Cardiac fibroblast (primary cell): ENCODE results near the gene INSRR.

ENCODE experiments used
- DNase-seq, 2 donors: peaks; one replicate each; pipeline versions ENCODE4 v3.0.0 to v3.0.0-alpha.2; 2010; ENCODE audit warnings: low read depth in 2 of 2
- H3K4me3 ChIP-seq, 2 donors: replicated peaks in 1 of 2; 1 replicate in 1 of 2; 2 replicates in 1 of 2; pipeline ENCODE4 v1.5.1; 2011; ENCODE audit warnings: low read depth in 2 of 2, low read length in 2 of 2, mild to moderate bottlenecking in 2 of 2, moderate library complexity in 1 of 2
- TF ChIP-seq, protein P1 (sequence below): IDR thresholded peaks from one replicate; pipeline ENCODE4 v1.5.1; 2011; ENCODE audit warnings: low read depth, mild to moderate bottlenecking, low read length, inconsistent platforms

Gene INSRR

DNA sequence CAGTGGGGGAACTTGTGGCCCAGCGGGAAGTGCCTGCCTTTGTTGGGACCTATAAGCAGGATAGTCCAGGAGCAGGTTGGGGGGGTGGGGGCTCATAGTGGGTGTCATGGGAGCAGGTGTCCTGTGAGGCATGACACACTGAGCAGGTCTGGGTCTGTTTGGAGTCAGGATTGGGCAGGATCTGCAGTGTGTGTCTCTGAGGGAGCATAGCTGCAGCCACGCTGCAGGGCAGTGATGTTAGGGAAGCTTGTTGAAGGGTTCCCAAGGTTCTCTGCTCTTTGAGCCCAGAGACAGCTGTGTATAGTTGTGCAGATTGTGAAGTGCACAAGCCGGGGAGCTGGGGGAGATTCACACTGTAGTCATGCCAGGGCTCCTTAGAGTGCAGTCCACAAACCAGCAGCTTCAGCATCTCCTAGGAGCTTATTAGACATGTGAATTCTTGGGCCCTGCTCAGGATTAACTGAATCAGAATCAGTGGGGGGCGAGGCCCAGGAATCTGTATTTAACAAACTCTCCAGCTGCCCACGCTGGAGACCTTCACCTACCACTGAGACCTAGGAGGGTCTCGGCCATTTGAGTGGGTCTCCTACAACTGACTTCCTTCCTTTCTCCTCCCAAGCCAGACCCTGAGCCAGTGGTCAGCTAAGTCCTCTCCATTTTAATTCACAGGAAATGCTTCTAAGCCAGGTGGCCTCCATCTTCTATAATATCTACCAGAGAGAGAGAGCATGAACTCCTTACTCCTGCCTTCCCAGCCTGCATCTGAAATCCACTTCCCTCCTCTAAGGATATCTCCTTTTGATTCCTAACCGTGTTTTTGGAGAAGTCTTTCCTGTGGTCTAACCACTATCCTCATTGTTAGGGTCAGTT, 11.1 kb downstream of the INSRR start:
- TF ChIP-seq, protein P1, sequence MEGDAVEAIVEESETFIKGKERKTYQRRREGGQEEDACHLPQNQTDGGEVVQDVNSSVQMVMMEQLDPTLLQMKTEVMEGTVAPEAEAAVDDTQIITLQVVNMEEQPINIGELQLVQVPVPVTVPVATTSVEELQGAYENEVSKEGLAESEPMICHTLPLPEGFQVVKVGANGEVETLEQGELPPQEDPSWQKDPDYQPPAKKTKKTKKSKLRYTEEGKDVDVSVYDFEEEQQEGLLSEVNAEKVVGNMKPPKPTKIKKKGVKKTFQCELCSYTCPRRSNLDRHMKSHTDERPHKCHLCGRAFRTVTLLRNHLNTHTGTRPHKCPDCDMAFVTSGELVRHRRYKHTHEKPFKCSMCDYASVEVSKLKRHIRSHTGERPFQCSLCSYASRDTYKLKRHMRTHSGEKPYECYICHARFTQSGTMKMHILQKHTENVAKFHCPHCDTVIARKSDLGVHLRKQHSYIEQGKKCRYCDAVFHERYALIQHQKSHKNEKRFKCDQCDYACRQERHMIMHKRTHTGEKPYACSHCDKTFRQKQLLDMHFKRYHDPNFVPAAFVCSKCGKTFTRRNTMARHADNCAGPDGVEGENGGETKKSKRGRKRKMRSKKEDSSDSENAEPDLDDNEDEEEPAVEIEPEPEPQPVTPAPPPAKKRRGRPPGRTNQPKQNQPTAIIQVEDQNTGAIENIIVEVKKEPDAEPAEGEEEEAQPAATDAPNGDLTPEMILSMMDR: no peak
- no peak for DNase-seq
- H3K4me3 ChIP-seq: no peak overlapping the region

DNA sequence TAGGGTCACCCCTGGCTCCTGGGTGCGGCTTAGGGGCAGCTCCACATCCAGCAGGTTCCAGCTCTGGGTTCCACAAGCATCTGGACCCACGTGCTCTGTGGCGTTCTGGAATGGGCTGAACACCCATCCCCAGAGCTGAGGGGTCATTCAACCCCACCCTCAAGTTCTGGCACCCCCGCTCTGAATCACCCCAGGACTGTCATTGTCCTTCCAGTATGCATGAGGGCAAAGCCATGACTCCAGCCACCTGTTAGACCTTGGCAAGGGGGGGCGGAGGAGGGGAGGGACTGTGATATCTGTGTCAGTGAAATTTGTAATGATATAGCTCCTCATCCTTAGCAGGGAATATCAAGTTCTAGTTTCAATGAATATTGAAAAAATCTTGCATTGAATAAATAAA, 12.3 kb downstream of the INSRR start:
- no peak overlapping the region for H3K4me3 ChIP-seq
- TF ChIP-seq, protein P1: no peak
- no peak for DNase-seq

- TF ChIP-seq, protein P1: no peak
- no peak overlapping the region for H3K4me3 ChIP-seq
- DNase-seq: no peak
Measured at GRCh38 chr1:156845953-156846545, 12.9 kb downstream of the INSRR start.

- no peak overlapping the region for H3K4me3 ChIP-seq
- TF ChIP-seq, protein P1: no peak
- no peak for DNase-seq
Measured at GRCh38 chr1:156845055-156845952, 13.6 kb downstream of the INSRR start.

DNA sequence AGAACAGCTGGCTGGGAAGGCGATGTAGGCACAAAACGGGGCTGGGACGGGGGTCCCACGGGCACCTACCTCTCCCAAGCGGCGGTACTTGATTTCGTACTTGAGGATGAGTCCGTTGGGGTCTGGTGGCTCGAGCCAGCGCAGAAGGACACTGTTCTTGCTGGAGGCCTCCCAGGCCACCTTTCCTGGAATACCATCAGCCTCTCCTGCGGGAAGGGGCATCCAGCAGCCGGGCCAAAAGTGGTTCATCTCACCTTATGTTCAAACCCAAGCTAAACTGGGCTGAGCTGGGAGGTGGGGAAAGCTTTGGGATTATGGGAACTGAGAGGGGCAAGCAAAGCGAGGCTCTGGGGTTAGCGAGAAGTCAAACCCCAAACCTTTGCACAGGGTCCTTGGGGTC, 14.3 kb downstream of the INSRR start:
- no peak overlapping the region for H3K4me3 ChIP-seq
- DNase-seq: no peak
- TF ChIP-seq, protein P1: no peak

- TF ChIP-seq, protein P1: no peak
- no peak overlapping the region for H3K4me3 ChIP-seq
- DNase-seq: no peak
Measured at GRCh38 chr1:156844102-156844501, 14.8 kb downstream of the INSRR start.
